Caco-2 (cell line): Measurements from ENCODE around the gene VPS50. TPM values are rescaled to one million over a fixed set of nuclear protein-coding genes. Genes with fewer than 3 reads are reported as not detected.
A peak's percentile ranks its signal among the peaks of the same experiment; 100 is the strongest.

Source experiments
- BruUV-seq: library from RNA; stranded (reverse); fragments of 400-500 nt; replicated peaks from 2 replicates; lab custom pipeline; 2021; lab: Mats Ljungman, UMichigan
- CTCF ChIA-PET: fragments of 300-600 bp; sonication (Branson Sonifier 250); formaldehyde crosslinking; loops from one replicate; lab custom pipeline; 2022; ENCODE audit warnings: antibody characterized with exemption; lab: Charles Lee
- POLR2A ChIA-PET: fragments of 300-600 bp; sonication (Branson Sonifier 250); formaldehyde crosslinking; loops from one replicate; lab custom pipeline; 2022; ENCODE audit warnings: antibody characterized with exemption; lab: Charles Lee
- DNase-seq, 2 experiments: peaks; one replicate each; pipeline versions ENCODE4 v3.0.0 to v3.0.0-alpha.2; 2020 to 2022
- H3K27me3 ChIP-seq: replicated peaks from 2 replicates; pipeline ENCODE4 v1.6.0; 2011; ENCODE audit warnings: low read length; ENCODE audit not compliant: control insufficient read depth, insufficient read depth
- H3K36me3 ChIP-seq: 2 replicates; pipeline ENCODE4 v1.5.1; 2011; ENCODE audit warnings: low read length; ENCODE audit not compliant: control insufficient read depth, insufficient read depth
- H3K4me1 ChIP-seq: fragments of 250-450 bp; sonication (Bioruptor Pico); 2 replicates; pipeline ENCODE4 v1.5.1; 2020; ENCODE audit warnings: mild to moderate bottlenecking
- H3K4me3 ChIP-seq: 2 replicates; pipeline ENCODE4 v1.5.1; 2011; ENCODE audit warnings: low read depth, mild to moderate bottlenecking, control low read depth, low read length
- H3K9me3 ChIP-seq: fragments of 250-450 bp; sonication (Bioruptor Pico); 2 replicates; pipeline ENCODE4 v1.5.1; 2020; ENCODE audit warnings: mild to moderate bottlenecking, moderate library complexity
- H3K27ac Mint-ChIP-seq: one replicate; pipeline ENCODE4 v1.8.0; 2022; ENCODE audit warnings: mixed read lengths; ENCODE audit not compliant: unreplicated experiment
- H3K27me3 Mint-ChIP-seq: one replicate; pipeline ENCODE4 v1.8.0; 2022; ENCODE audit warnings: mixed read lengths; ENCODE audit not compliant: insufficient read depth, unreplicated experiment
- H3K36me3 Mint-ChIP-seq: one replicate; pipeline ENCODE4 v1.8.0; 2022; ENCODE audit warnings: mild to moderate bottlenecking, mixed read lengths; ENCODE audit not compliant: insufficient read depth, unreplicated experiment
- H3K4me1 Mint-ChIP-seq: one replicate; pipeline ENCODE4 v1.8.0; 2022; ENCODE audit warnings: low read depth, mixed read lengths; ENCODE audit not compliant: unreplicated experiment
- H3K4me3 Mint-ChIP-seq: one replicate; pipeline ENCODE4 v1.8.0; 2022; ENCODE audit warnings: mild to moderate bottlenecking, moderate library complexity, mixed read lengths; ENCODE audit not compliant: unreplicated experiment
- H3K9me3 Mint-ChIP-seq: one replicate; pipeline ENCODE4 v1.8.0; 2022; ENCODE audit warnings: mixed read lengths; ENCODE audit not compliant: unreplicated experiment
- CTCF ChIP-seq, 2 experiments: fragments of 200-600 bp in 1 of 2; IDR thresholded peaks; 1 replicate in 1 of 2; 2 replicates in 1 of 2; pipeline versions ENCODE4 v1.5.1 to v1.8.0; 2011 to 2022; ENCODE audit warnings: antibody characterized with exemption in 1 of 2, control low read depth in 1 of 2, inconsistent platforms in 1 of 2, low read depth in 1 of 2, low read length in 1 of 2, mild to moderate bottlenecking in 1 of 2, moderate library complexity in 1 of 2; ENCODE audit not compliant: insufficient read depth in 1 of 2, severe bottlenecking in 1 of 2, unreplicated experiment in 1 of 2
- intact Hi-C: fragments of 100-400 bp; cut with micrococcal nuclease; formaldehyde crosslinking; loops from one replicate; pipeline ENCODE4 v1.10.0; 2022; ENCODE audit not compliant: unreplicated experiment
- total RNA-seq: library from RNA; stranded (reverse); gene quantifications from 2 replicates; pipeline ENCODE4 v1.2.3, GENCODE V29; 2022

The VPS50 gene
- total RNA-seq, 1 experiment from 2014 or later = 40.3 TPM

DNA sequence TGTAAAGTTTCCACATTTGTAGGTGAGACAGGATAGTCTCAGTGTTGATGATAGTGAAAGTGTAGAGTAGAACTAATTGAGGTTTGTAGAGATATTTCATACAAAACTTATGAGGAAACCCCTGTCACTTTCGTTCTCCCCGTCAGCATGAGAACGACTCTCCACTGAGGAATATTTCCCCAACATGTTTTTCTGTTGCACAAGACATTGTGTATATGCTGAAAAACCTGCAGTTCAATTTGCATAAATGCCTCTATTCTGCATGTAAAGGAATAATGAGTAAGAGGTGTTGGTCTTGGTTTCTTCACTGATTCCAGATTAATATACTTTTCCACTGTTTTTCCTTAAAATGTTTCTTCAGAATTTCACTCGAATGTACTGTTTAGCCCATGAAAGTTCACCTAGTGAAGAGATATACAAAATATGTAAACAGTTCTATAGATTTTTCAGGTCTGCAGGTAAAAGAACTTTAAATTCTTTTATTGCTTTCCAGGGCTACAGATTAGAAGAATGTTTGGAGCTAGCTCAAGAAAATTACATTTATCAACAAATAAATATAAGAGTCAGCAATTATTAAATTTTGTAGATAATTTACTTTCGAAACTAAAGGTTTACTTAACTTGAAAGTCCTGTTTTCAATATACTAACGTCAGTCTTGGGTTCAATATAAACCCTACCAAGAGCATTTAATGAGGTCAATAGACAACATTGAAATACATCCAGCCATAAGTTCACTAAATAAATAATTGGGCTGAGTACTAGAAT, 43.1 kb upstream of the VPS50 start:
- no peaks in the 10 kb centered on the region for H3K9me3 ChIP-seq
- Mint-ChIP-seq H3K27ac (no peak overlapping the region), H3K4me3 (no peak overlapping the region), H3K4me1 (peaks cover 13% of the 10 kb centered on the region), H3K27me3 (peaks cover 2% of the 10 kb centered on the region), H3K36me3 (no peaks in the 10 kb centered on the region), H3K9me3 (no peaks in the 10 kb centered on the region)
- H3K4me1 ChIP-seq = peaks cover 3% of the 10 kb centered on the region; the same call in 1 of the 2 replicates
- no peaks in the 10 kb centered on the region for H3K27me3 ChIP-seq
- no TSS peak for BruUV-seq
- ChIA-PET POLR2A (no interaction called here), CTCF (no interaction called here)
- no peak overlapping the region for H3K4me3 ChIP-seq
- H3K36me3 ChIP-seq = no peaks in the 10 kb centered on the region
- intact Hi-C loops = no loop called here
- TF ChIP-seq CTCF (IDR thresholded peaks at IDR 0.05; ENCODE audit: insufficient read depth in 1 of 2, low read depth in 1 of 2, low read length in 1 of 2, severe bottlenecking in 1 of 2, unreplicated experiment in 1 of 2) = no peak
- DNase-seq = no peak

DNA sequence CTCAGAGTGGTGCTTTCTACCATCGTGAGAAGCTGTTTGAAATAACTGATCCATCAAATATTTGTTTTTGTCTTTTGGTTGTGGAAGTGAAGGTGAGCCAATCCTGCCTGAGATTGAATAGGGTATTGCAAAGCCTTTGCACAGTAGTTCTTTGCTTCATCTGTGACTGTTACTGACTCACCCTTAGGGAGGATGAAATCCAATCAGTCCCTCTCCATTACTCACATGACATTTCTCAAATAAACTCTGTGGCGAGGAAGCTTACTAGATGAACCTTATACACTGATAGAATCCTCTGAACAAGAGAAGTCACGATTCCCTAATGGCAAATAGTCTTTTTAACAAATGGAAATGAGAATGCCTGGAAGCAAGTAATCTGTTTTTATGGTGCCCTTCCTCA, 37.8 kb upstream of the VPS50 start:
- Mint-ChIP-seq H3K4me1 (peaks cover 14% of the 10 kb centered on the region), H3K27ac (no peak overlapping the region), H3K27me3 (no peaks in the 10 kb centered on the region), H3K36me3 (no peaks in the 10 kb centered on the region), H3K4me3 (peak overlapping the region; percentile 12), H3K9me3 (no peaks in the 10 kb centered on the region)
- Histone ChIP-seq H3K4me3 (no peak overlapping the region), H3K36me3 (no peaks in the 10 kb centered on the region), H3K27me3 (no peaks in the 10 kb centered on the region), H3K9me3 (no peaks in the 10 kb centered on the region), H3K4me1 (peaks cover 3% of the 10 kb centered on the region; the same call in 1 of the 2 replicates)
- TF ChIP-seq CTCF (IDR thresholded peaks at IDR 0.05; ENCODE audit: insufficient read depth in 1 of 2, low read depth in 1 of 2, low read length in 1 of 2, severe bottlenecking in 1 of 2, unreplicated experiment in 1 of 2) = no peak
- intact Hi-C loops = loop anchor here (2.0 kb wide), 1 partner anchor 14 kb away; no protein-coding TSS in a partner anchor
- ChIA-PET CTCF (interaction anchor here (0.7 to 1.6 kb wide), 2 partner anchors 35 to 411 kb away, joined by 3 to 4 read pairs; no protein-coding TSS in a partner anchor), POLR2A (interaction anchor here (1.2 kb wide), 1 partner anchor 38 kb away, joined by 4 read pairs; the partner anchor contains the start of gene VPS50)
- peak in 1 of 2 experiments; percentile 47 for DNase-seq
- BruUV-seq = no TSS peak

- POLR2A ChIA-PET = no interaction called here
- CTCF ChIA-PET = no interaction called here
- no peak for TF ChIP-seq CTCF (IDR thresholded peaks at IDR 0.05; ENCODE audit: insufficient read depth in 1 of 2, low read depth in 1 of 2, low read length in 1 of 2, severe bottlenecking in 1 of 2, unreplicated experiment in 1 of 2)
- Mint-ChIP-seq H3K27me3 (no peaks in the 10 kb centered on the region), H3K4me3 (no peak overlapping the region), H3K9me3 (no peaks in the 10 kb centered on the region), H3K4me1 (peaks cover 14% of the 10 kb centered on the region), H3K36me3 (no peaks in the 10 kb centered on the region), H3K27ac (no peak overlapping the region)
- Histone ChIP-seq H3K4me3 (no peak overlapping the region), H3K36me3 (no peaks in the 10 kb centered on the region), H3K9me3 (no peaks in the 10 kb centered on the region), H3K27me3 (no peaks in the 10 kb centered on the region), H3K4me1 (peaks cover 1% of the 10 kb centered on the region; the same call in 1 of the 2 replicates)
- BruUV-seq = no TSS peak
- no peak for DNase-seq
- intact Hi-C loops = no loop called here
These were observed 35.8 kb upstream of the VPS50 start for GRCh38 chr7:93196336-93196735.
